ENCODE measurements around the gene DNAJB8. TPM values are rescaled to one million over a fixed set of nuclear protein-coding genes. Genes with fewer than 3 reads are reported as not detected.

DNAJB8 gene
- total RNA-seq, 1 experiment from 2014 or later: not detected

DNA sequence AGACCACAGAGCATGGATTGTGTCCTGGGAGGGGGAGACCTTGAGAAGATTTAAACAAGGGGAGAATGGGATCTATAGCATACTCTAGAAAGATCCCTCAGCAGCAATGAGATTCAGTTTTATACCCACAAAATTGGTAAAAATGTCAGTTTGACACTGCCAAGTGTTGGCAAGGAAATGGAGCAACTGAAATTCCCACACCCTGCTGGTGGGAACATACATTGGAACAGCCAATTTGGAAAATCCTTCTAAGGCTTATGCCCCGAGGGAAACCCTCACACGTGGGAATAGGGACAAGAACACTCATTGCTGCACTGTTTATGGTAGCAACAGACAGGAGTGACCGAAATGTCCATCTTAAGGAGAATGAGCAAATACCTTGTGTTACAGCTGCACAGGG lies 5.0 kb upstream of the DNAJB8 start:
- Histone ChIP-seq H3K9me2 (replicated peaks; ENCODE audit: low read length) (no peaks in the 10 kb centered on the region), H3K4me1 (ENCODE audit: insufficient read depth, low read length) (no peaks in the 10 kb centered on the region), H3K9ac (ENCODE audit: low read length) (no peak overlapping the region), H4K20me1 (ENCODE audit: low read length) (no peaks in the 10 kb centered on the region), H3K4me3 (ENCODE audit: low read length) (no peak overlapping the region), H3K4me2 (ENCODE audit: low read length) (no peak overlapping the region), H3K36me3 (ENCODE audit: low read depth, low read length) (no peaks in the 10 kb centered on the region), H3K79me2 (ENCODE audit: low read length) (no peaks in the 10 kb centered on the region), H3K27me3 (ENCODE audit: low read length) (no peaks in the 10 kb centered on the region), H3K9me3 (ENCODE audit: low read length) (no peaks in the 10 kb centered on the region), H3K27ac (ENCODE audit: low read length) (no peak overlapping the region), H2AFZ (ENCODE audit: low read length) (no peak overlapping the region), H3F3A (ENCODE audit: low read length, unreplicated experiment) (no peaks in the 10 kb centered on the region)
- TF ChIP-seq EZH2 (IDR thresholded peaks at IDR 0.05; ENCODE audit: low read length, unreplicated experiment) (no peak), EZH2phosphoT487 (IDR thresholded peaks at IDR 0.05; ENCODE audit: borderline replicate concordance, low read length) (no peak)
- intact Hi-C loops (cut with micrococcal nuclease): no loop called here
- ChIA-PET CTCF (no interaction called here), POLR2A (ENCODE audit: unreplicated experiment) (no interaction called here)
- BruUV-seq (replicated peaks): no TSS peak
- no peak for DNase-seq
- ATAC-seq: no peak

DNA sequence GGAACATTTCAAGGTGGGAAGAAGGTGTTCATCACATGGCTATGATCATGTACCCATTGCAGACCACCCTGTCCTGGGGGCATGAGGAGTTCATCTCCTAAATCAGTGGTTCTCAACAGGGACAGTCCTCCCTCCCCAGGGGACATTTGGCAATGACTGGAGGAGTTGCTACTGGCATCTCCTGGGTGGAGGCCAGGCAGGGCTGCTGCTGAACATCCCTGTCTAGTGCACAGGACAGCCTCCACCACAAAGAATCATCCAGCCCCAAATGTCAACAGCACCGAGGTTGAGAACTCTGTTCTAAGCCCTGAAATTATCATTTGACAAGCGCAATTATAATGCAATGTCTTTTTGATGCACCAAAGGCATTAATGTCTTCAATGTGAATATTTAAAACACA lies 4.4 kb upstream of the DNAJB8 start:
- no peaks in the 10 kb centered on the region for H3K4me1 ChIP-seq (ENCODE audit: insufficient read depth, low read length)
- H2AFZ ChIP-seq (ENCODE audit: low read length): no peak overlapping the region
- intact Hi-C loops (cut with micrococcal nuclease): no loop called here
- no peak overlapping the region for H3K9ac ChIP-seq (ENCODE audit: low read length)
- no peak for DNase-seq
- H3K9me3 ChIP-seq (ENCODE audit: low read length): no peaks in the 10 kb centered on the region
- no peak overlapping the region for H3K4me2 ChIP-seq (ENCODE audit: low read length)
- TF ChIP-seq EZH2phosphoT487 (IDR thresholded peaks at IDR 0.05; ENCODE audit: borderline replicate concordance, low read length) (no peak), EZH2 (IDR thresholded peaks at IDR 0.05; ENCODE audit: low read length, unreplicated experiment) (no peak), CTCF (conservative IDR thresholded peaks at IDR 0.05; ENCODE audit: low read depth, low read length) (no peak)
- no TSS peak for BruUV-seq (replicated peaks)
- H3K79me2 ChIP-seq (ENCODE audit: low read length): no peaks in the 10 kb centered on the region
- H3K4me3 ChIP-seq (ENCODE audit: low read length): no peak overlapping the region
- no peak overlapping the region for H3K27ac ChIP-seq (ENCODE audit: low read length)
- no peaks in the 10 kb centered on the region for H4K20me1 ChIP-seq (ENCODE audit: low read length)
- no peaks in the 10 kb centered on the region for H3K9me2 ChIP-seq (replicated peaks; ENCODE audit: low read length)
- no peaks in the 10 kb centered on the region for H3K27me3 ChIP-seq (ENCODE audit: low read length)
- no peaks in the 10 kb centered on the region for H3F3A ChIP-seq (ENCODE audit: low read length, unreplicated experiment)
- POLR2A ChIA-PET (ENCODE audit: unreplicated experiment): no interaction called here
- no peak for ATAC-seq
- CTCF ChIA-PET: no interaction called here
- no peaks in the 10 kb centered on the region for H3K36me3 ChIP-seq (ENCODE audit: low read depth, low read length)

- ATAC-seq: no peak
- H3K27ac ChIP-seq (ENCODE audit: low read length): no peak overlapping the region
- no peaks in the 10 kb centered on the region for H4K20me1 ChIP-seq (ENCODE audit: low read length)
- no peaks in the 10 kb centered on the region for H3K9me3 ChIP-seq (ENCODE audit: low read length)
- H3K9me2 ChIP-seq (replicated peaks; ENCODE audit: low read length): no peaks in the 10 kb centered on the region
- H3F3A ChIP-seq (ENCODE audit: low read length, unreplicated experiment): no peaks in the 10 kb centered on the region
- no peak overlapping the region for H3K4me2 ChIP-seq (ENCODE audit: low read length)
- no peak for TF ChIP-seq EZH2 (IDR thresholded peaks at IDR 0.05; ENCODE audit: low read length, unreplicated experiment)
- no peaks in the 10 kb centered on the region for H3K27me3 ChIP-seq (ENCODE audit: low read length)
- H3K9ac ChIP-seq (ENCODE audit: low read length): no peak overlapping the region
- POLR2A ChIA-PET (ENCODE audit: unreplicated experiment): no interaction called here
- H3K79me2 ChIP-seq (ENCODE audit: low read length): no peaks in the 10 kb centered on the region
- DNase-seq: no peak
- BruUV-seq (replicated peaks): no TSS peak
- intact Hi-C loops (cut with micrococcal nuclease): no loop called here
- CTCF ChIA-PET: no interaction called here
- H3K4me3 ChIP-seq (ENCODE audit: low read length): no peak overlapping the region
- H3K36me3 ChIP-seq (ENCODE audit: low read depth, low read length): no peaks in the 10 kb centered on the region
- no peaks in the 10 kb centered on the region for H3K4me1 ChIP-seq (ENCODE audit: insufficient read depth, low read length)
- H2AFZ ChIP-seq (ENCODE audit: low read length): no peak overlapping the region
Measured at GRCh38 chr3:128470134-128470899, 3.6 kb upstream of the DNAJB8 start.

All from PC-3 (cell line).